GM21619 (cell line): ENCODE measurements around the gene FADS2.

Experiments used
- ATAC-seq: cut with Tn5 transposase; IDR thresholded peaks from one replicate; pipeline ENCODE4 v1.9.1; 2021; ENCODE audit not compliant: unreplicated experiment

The FADS2 gene

DNA sequence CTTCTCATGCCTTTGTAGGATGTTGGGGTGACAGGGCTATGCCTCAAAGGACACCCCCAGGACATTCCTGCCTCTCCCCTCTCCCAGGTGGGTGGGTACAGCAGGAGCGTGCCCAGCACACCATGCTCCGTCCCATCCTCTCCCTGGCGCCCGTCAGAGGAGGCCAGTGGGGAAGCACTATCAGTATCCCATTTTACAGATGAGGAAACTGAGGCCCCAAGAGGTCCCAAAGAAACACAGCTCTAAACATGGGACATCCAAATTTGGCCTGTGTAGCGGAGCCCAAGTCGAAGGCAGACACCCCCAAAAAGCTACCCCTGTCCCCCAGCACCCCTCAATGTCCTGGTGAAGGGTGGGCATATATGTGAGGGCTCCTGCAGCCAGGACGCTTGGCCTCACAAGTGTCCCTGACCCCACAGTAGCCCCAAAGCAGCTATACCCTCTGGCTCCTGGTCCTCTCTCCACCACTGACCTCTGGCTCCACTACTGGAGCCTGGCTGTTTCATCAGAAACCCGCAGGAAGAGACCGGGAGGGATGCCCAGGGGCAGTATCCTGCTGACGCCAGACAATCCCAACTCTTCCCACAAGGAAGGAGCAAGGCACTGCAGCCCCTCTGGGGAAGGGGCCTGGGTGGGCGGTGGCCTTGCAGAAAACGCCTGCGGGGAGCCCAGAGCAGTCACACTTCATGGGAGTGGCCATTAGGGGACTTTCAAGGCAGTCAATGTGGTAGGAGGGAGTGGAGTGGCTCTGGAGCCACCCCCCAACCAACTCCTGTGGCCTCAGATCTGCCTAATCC is 57.9 kb downstream of the FADS2 start:
- ATAC-seq: no peak

DNA sequence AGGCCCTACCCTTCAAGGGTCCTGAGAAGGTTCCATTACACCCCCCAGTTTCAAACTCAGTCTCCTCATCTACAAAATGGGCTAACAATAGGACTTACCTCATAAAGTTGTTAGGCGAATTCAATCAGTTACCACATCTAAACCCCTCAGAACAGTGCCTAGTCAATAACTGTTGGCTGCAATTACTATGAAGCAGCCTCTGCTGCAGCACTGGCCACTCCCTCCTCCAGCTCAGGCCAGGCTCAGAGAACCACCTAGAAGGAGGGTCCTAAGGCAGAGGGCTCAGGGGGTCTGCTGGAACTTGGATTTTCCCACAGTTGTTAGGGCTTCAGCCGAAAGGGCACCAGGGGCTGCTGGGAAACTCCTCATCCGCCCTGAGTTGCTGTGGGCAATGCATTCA is 58.5 kb downstream of the FADS2 start:
- ATAC-seq: no peak

DNA sequence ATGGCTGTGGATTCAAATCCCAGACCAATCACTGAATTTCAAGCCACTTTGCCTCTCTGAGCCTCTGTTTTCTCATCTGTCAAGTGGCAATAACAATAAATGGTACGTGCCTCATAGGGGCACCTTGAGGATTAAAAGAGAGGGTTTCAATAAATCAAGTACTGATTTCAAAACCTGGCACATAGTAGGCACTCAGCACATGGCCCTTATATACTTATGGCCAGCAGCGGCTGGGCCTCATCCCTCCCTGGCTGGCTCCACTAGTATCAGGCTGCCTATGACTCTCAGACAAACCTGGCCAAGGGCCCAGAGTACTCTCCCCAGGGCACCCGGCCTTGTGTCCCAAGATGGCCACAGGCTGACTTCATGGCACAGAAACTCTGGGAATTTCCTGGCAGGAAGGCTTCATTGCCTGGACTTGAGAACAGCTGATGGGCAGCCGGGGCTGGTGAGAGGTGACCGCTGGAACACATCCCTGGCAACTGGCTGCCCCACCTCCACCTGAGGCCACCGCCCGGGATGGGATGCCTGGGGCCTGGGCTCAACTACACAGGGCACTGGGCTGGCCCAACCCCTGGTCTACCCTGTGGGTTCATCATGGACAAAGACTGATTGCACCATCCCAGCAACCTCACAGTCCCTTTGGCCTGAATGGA is 59.9 kb downstream of the FADS2 start:
- no peak for ATAC-seq

DNA sequence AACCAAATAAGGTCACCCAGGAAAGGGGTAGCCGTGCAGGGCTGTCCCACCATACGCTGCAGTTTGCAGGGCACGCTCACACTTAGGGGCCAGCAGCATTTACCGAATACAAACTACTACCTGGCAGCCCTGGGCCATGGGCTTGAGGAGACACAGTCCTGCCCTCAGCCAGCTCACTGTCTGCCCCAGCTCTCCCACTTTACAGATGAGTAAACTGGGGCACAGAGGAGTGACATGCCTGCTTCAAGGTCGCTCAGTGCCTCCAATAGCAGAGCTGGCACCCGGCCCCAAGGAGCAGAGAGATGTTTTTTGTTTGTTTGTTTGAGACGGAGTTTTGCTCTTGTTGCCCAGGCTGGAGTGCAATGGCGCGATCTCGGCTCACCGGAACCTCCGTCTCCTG is 60.5 kb downstream of the FADS2 start:
- no peak for ATAC-seq

DNA sequence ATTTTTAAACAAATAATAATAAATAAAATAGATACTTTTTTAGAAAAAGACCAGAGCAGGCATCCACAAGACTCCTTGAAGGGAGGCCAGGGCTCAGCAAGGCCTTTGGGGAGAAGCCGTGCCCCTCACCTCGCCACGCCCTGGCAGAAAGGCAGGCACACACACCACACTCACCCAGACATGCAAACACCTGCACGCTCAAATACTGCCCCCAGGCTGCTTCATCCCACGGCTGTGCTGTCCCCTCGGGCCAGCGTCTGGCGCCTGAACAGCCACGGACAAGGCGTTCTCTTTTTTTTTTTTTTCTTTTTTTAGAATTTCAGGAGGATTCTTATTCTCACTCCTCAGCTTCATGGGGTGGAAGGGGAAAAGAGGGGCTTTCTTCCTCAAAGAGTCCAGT is 61.7 kb downstream of the FADS2 start:
- no peak for ATAC-seq

DNA sequence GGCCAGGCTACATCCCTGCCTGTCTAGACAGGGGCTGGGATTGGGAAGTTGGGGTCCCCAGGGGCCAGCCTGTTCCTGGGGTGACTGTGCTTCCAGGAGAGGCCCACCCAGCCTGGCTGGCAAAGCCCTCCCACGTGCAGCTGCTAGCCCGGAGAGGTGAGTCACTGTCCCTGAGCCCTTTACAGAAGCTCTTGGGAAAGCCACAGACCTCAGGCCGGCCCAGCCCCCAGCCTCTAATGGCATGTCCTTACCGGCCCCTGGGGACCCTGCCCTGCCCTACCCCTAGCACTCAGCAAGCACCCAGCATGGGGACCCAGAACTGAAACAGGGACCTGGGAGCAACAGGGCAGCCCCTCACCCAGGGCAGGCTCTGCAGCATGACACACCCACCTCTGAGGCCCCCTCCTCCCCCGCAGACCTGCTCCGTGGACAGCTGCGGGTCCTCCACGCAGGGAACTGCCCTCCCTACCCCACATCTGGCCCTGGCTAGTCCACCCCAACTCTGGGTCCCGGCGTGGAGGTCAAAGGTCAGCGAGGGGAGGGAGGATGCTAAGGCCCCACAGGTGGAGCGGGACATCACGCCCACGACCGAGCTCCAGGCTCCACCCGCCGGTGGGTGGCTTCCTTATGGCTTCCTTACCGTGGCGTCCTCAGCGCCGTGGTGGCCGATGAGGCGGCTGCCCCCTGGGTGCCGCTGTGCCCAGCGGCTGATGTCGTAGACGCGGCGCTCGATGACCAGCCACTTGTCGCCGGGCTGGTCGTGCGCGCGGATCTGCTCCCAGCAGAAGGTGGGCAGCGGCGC is 62.6 kb downstream of the FADS2 start:
- ATAC-seq: peak; percentile 30

DNA sequence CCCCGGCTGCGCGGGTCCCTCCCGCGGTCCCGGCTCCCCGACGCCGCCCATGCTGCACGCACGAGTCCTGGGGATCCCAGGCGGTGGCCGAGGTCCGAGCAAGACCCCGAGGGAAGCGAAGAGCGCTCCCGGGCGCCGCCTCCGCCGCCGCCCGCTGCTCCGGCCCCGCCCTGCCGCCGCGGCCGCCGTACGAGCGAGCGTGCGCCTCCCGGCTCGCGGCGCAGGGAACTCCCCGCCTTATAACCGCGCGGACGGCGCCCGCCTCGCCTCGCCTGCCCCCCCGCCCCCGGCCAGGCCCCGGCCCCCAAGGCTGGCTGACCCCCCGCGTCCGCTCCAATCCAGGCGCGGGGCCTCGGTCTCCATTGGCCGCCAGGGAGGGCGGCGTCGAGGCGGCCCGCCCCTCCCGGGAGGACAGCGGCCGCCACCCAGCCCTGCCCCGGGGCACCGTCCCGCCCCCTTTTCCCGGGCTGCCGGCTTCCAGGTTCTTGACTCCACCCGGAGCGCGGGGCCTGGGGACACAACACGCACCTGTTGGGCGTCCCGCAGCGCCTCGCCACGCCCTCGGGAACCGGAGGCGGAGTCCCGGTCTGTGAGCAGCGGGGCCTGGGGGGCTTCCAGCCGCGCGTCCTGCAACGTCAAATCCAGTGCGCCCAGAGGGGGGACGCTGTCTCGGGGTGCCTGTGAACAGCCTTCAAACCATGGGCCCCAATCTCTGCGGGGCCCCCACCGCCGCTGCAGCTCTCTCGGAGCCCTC is 63.4 kb downstream of the FADS2 start, which contains the start of gene FADS3:
TSS of gene FADS3 (minus strand) at position 215 of the 754 bp plus-strand sequence. CDS start at position 51, 164 bp downstream.
- peak; percentile 51 for ATAC-seq

DNA sequence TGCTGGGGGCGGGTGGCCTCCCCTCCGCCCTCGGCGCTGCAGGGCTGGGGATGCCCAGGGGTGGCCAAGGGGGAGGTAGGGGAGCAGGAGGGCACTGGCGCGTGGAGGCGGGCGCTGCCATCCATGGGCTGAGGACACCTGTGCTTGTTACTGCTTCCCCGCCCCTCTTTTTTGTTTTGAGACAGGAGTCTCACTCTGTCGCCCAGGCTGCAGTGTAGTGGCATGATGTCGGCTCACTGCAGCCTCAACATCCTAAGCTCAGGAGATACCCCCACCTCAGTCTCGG is 63.9 kb downstream of the FADS2 start:
- peak; percentile 26 for ATAC-seq

DNA sequence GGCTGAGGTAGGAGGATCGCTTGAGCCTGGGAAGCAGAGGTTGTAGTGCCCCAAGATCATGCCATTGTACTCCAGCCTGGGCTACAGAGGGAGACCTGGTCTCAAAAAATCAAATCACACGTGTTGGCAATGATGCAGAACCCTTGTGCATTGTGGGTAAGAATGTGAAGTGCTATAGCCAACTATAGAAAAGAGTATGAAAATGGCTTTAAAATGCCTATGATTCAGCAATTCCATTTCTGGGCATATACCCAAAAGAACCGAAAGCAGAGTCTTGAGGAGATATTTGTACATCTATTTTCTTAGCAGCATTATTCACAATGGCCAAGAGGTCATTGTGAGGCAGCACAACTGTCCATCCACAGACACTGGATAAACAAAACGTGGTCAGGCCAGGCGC is 65.9 kb downstream of the FADS2 start:
- no peak for ATAC-seq

DNA sequence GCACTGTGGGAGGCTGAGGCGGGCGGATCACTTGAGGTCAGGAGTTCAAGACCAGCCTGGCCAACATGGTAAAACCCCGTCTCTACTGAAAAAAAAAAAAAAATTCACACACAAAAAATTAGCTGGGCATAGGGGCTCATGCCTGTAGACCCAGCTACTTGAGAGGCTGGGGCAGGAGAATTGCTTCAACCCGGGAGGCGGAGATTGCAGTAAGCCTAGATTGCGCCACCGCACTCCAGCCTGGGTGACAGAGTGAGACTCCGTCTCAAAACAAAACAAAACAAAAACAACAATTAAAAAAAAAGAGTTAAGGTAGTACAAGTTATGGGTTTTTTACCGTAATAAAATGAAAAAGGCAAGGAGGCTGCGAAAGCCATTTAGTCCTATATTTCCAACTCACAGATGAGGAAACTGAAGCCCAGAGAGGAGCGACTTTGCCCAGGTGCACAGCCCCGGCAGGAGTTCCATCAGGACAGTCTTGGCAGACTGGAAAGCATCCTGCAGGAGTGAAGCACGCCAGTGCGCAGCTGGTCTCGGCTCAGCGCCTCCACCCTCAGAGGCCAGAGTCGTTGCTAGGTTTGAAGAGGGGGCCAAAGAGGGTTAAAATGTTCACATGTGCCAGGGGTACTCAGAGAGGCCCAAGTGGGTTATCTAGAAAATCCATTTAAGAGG is 67.1 kb downstream of the FADS2 start:
- ATAC-seq: no peak

DNA sequence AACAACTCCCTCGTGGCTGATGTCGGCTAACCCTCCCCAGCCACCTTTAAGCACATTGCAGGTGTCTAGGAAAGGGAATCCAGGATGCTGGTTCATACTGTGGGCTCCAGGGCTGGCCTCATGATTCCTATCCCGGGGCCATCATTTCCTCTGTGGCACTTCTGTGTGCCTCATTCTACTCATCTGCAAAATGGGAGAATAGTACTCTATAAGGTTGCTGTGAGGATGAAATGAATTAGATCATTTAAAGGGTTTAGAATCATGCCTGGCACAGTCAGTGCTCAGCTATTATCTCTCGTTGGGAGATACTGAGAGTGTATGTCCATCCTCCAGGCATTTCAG is 67.6 kb downstream of the FADS2 start:
- ATAC-seq: no peak

DNA sequence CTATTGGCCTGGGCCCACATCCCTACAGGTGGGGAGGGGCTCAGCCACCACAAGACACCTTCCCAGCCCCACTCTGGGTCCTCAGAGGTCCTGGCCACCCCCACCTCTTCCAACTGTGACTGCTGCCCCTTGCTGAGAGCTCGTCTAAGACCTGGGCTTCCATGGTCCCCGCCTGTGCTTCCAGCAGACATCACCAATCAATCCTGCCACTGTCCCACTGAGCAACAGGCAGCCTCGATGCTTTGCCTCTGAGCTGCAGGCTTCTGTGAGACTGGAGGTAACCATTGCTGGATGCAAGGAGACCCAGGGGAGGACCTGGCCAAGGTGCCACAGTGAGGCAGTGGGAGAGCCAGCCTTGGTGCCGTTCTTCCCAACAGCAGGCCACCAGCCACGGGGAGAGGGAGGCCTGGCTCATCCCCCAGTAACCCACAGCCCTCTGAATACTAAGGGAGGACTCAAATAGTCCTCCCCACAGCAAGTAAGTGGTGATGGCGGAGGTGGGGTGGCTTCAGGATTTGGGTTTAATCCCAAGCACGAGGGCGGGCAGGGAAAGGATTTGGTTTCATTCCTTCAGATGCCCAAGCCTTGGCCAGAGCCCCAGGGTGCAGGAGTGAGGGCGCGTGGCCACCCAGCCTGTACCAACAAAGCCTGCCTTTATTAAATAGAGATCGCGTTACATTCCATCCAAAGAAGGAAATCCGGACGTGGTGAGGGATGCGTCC is 68.7 kb downstream of the FADS2 start:
- ATAC-seq: no peak

DNA sequence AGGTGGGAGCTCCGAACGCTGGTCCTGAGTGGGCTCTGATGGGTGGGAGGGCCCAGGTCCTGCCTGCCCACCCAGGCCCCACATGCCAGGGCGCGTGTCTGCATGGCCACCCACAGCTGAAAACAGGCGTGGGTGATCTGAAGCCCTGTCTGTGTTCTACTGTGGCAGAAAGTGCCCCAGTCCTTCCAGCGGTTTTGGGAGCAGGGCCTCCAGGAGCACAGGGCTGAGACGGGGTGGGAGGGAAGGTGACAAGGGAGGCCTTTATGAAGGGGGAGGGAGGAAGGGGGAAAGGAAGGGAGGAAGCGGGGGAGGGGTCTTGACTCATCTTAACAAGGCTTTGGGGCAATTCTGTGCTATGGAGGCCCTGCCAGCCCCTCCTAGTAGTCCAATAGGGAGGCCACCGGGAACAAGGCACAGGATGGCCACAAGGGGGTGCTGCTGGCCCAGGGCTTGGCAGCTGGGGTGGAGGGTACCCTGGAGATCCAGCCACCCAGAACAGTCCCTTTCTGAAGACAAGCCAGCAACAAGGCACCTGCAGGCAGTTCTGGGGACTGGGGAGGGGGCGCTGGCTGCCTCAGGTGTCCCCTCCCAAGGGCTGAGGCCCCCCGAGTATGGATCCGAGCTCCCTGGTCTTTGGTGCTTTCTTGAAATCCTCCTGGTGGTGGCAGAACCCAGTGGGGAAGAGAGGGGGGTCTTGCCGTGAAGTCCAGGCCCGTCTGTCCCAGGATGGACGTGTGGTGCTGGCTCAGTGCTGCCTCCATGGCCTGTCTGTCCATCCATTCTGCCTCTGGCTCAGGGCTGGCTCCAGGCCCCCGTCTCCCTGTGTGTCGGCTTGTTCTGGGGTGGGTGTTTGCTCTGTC is 69.5 kb downstream of the FADS2 start:
- no peak for ATAC-seq

DNA sequence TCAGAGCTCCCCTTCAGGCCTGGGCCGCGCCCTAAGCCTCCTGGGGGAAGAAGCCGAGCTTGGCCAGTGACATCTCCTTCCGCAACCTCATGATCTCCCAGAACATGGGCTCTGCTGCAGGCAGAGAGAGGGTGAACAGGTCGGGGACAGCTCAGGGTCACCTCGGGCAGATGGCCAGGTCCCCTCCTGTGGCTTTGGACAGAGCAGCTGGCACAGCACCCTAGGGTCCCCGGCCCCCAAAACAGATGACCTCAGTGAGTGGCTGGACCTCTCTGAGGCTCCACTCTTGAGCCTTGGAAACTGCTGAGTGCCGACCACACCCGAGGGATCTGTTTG is 70.1 kb downstream of the FADS2 start:
- no peak for ATAC-seq

DNA sequence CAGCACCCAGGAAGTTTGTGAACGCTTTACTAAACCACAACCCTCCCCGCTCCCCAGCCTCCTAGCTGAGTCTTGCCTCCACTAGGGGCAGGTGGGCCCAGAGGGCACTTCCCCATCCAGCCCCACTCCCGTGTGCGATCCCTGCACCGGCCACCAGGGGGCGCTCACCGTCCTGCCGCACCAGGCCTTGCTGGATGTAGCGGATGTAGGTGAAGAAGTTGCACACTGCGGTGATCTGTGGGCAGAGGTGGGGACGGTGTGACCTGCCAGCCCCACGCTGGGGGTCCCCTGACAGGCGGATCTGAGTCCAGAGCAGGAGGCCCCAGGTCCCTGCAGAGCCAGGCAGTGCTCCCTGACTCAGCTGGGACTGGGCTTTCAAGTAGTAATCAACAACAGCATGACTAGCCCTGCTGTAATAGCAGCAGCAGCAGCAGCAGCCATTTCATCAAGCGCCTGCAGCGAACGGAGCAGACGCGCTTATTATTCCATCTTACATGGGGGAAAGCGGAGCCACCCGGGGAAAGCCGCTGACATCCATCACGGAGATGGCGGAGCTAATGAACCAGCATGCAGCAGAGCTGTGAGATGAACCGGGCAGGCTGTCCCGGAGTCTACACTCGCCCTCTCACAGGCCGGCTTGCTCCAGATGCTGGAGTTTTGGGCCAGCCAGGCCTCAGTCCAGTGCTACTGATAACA is 71.2 kb downstream of the FADS2 start:
- peak; percentile 62 for ATAC-seq

DNA sequence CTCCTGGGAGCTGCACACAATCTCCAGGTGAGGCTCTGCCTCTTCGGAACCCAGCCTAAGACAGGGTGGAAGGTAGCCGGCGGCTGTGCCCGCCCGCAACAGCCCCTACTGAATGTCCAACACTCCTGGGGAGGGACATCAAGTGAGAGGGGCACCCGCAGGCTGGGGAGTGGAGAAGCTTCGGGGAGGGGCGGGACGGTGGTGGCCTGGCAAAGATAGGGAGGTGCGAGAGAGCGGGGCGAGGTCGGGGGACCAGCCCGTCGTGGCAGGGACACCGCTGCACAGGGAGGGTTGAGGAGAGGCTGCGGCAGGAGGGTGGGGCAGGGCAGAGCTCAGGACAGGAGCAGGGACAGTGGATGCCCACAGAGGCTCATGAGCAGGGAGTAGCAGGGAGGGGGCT is 72.2 kb downstream of the FADS2 start:
- ATAC-seq: no peak

DNA sequence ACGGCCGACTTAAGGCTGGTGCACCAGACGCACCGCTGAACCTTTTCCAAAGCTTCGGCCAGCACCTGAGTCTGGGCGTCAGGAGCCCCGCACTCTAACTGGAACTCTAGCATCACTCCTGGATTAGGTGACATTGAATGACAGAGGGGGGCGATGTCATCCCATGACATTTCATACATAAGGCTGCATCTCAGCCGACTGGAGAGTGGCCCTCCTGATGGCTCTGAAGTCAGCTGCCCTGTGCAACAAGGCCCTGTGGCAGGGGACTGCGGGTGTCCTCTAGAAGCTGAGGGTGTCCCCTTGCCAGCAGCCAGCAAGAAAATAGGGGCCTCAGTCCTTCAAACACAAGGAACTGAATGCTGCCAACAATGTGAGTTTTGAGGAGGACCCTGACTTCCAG is 73.3 kb downstream of the FADS2 start:
- no peak for ATAC-seq

DNA sequence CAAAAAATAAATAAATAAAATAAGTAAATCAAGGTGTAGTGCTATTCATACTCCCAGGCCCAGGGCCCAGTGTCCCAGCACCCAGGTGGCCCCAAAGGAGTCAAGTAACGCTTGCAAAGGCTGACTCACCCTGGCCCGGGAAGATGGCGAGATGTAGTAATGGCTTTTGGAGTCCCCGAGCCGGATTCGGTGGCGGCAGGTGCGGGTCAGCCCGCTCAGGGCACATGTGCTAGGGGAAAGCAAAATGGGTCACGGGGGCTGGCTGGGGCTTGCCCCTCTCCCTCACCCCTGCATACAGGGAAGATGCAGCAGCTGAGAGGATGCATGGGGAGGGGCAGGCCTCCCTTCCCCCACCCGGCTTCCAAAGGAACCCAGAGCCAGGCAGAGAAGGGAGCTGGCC is 74.2 kb downstream of the FADS2 start:
- no peak for ATAC-seq

DNA sequence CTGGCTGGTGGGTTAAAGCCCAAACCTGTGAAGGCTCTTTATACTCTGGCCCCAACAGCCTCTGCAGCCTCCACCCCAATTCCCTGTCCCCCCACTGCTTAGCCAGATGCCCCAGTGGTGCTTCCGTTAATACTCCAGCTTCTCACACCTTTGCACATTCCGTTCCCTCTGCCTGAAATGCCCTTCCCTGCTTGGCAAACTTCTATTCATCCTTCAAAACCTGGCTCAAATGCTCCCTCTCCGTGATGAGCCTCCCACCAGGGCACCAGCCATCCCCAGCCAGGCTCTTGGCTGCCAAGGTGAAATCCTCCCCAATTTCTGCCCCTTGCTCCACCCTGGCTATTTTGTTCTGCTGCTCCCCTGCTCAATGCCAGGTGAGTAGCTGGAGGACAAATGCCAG is 75.7 kb downstream of the FADS2 start:
- ATAC-seq: no peak
